ENCODE results near the gene NTNG1.

DNA sequence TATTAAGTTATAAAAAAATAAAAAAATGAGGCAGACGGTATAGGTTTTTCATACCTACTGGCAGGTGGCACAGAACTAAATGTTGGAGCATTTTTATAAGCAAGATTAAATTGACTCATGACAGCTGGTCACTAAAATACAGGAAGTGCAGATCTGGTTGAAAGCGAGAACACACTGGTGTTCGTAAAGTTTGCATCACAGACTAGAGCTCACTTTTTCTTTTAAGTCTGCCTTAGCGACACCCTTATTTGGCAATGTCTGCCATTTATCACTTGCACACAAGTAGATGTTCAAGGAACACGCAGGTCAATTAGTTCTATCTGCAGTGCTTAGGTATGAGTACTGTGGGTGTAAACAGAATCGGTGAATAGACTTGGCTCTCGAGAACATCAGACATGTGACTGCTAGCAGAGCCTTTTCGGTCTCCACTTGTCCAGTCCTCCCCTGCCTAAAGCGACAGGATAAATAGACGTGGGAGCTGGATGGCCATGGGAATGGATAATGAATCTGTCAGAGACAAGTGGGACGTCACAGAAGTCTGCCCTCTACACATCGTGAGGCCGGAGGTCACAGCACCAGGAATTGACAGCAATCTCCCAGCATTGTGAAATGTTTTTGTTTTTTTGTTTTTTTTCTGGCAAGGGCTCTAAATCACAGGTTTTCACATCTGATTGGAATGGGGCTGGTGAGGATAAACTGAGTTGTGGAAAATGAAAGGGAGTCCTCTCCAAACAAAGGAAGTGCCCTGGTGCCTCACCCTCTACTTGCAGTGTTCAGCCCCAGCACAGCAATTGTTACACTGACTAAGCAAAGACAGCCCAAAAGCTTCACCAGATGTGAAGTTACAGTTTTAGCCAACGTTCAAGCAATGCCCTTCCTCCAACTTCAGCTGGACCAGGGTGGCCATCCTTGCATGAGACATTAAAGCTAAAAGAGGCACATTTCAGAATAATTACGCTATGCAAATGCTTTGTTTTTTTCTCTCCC, 248.9 kb downstream of the NTNG1 start:
- TF ChIP-seq FOXK2 (IDR thresholded peaks at IDR 0.05) (no peak), SUZ12 (IDR thresholded peaks at IDR 0.05) (no peak), FOXA1 (IDR thresholded peaks at IDR 0.05) (no peak), FOXM1 (IDR thresholded peaks at IDR 0.05; ENCODE audit: borderline replicate concordance) (no peak), SP1 (IDR thresholded peaks at IDR 0.05) (no peak), ARNT (IDR thresholded peaks at IDR 0.05) (no peak), ZNF384 (IDR thresholded peaks at IDR 0.05) (no peak), LEF1 (IDR thresholded peaks at IDR 0.05; ENCODE audit: borderline replicate concordance) (no peak), CTBP1 (IDR thresholded peaks at IDR 0.05; ENCODE audit: borderline replicate concordance) (no peak), BHLHE40 (IDR thresholded peaks at IDR 0.05; ENCODE audit: borderline replicate concordance) (no peak)

Measured in HEK293T (cell line).